OCI-LY1 (cell line): ENCODE measurements around the gene ICOSLG.

Experiments
- EZH2 ChIP-seq: fragments of 200-600 bp; sonication (generic), shearing (Covaris generic); IDR thresholded peaks from 2 replicates; pipeline ENCODE4 v1.8.0; 2017; ENCODE audit warnings: borderline replicate concordance, mixed run types, mild to moderate bottlenecking, antibody characterized with exemption, low read length, moderate library complexity, mixed read lengths
- TF ChIP-seq, protein P1 (sequence below): fragments of 200-600 bp; sonication (generic), shearing (Covaris generic); IDR thresholded peaks from 2 replicates; pipeline ENCODE4 v1.5.1; 2017; ENCODE audit warnings: mild to moderate bottlenecking, antibody characterized with exemption, low read length, moderate library complexity, mixed read lengths

DNA sequence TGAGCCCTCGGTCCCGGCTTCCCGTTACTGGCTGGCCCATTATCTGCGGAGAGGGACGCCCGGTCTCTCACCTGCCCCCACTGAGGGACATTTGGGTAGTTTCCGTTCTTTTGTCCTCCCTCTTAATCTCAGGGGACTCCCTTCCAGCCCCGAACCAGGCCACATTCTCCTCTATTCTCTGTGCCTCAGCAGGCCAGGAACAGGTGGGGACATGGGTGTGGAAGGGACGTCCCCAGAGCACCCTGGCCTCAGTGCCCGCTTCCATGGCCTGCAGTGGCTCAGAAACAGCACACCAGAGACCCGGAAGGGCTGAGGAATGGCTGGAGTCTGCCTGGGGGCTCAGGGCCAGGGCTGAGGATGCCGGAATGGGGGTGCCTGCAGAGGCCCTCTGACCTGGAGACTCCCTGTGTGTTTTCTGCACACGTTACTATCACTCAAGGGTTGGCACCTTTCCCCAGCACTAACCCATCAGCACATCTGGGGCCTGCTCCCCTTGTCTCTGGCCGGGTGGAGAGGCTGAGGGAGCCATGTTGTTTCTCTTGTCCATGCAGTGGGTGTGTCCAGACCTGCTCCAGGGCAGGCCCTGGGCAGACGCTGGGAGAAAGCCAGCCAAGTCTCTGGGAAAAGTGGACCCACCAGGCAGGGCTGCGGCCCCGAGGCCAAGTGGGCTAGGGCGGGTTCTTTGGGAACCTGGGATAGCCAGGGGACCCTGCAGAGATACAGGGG lies 31.0 kb upstream of the ICOSLG start:
- TF ChIP-seq, protein P1, sequence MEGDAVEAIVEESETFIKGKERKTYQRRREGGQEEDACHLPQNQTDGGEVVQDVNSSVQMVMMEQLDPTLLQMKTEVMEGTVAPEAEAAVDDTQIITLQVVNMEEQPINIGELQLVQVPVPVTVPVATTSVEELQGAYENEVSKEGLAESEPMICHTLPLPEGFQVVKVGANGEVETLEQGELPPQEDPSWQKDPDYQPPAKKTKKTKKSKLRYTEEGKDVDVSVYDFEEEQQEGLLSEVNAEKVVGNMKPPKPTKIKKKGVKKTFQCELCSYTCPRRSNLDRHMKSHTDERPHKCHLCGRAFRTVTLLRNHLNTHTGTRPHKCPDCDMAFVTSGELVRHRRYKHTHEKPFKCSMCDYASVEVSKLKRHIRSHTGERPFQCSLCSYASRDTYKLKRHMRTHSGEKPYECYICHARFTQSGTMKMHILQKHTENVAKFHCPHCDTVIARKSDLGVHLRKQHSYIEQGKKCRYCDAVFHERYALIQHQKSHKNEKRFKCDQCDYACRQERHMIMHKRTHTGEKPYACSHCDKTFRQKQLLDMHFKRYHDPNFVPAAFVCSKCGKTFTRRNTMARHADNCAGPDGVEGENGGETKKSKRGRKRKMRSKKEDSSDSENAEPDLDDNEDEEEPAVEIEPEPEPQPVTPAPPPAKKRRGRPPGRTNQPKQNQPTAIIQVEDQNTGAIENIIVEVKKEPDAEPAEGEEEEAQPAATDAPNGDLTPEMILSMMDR, result no peak
- no peak for TF ChIP-seq EZH2
